Fibroblast of mammary gland (primary cell): ENCODE results near the gene TTC21B.

Source experiments
- DNase-seq: peaks from one replicate; pipeline ENCODE4 v3.0.0-alpha.2; 2010; ENCODE audit warnings: low read depth
- H3K4me3 ChIP-seq: 2 replicates; pipeline ENCODE4 v1.5.1; 2011; ENCODE audit warnings: low read depth, mild to moderate bottlenecking, low read length, moderate library complexity; ENCODE audit not compliant: control insufficient read depth
- TF ChIP-seq, protein P1 (sequence below): conservative IDR thresholded peaks from 2 replicates; pipeline ENCODE4 v1.5.1; 2011; ENCODE audit warnings: low read depth, low read length, inconsistent platforms; ENCODE audit not compliant: control insufficient read depth, insufficient read depth

TTC21B gene

DNA sequence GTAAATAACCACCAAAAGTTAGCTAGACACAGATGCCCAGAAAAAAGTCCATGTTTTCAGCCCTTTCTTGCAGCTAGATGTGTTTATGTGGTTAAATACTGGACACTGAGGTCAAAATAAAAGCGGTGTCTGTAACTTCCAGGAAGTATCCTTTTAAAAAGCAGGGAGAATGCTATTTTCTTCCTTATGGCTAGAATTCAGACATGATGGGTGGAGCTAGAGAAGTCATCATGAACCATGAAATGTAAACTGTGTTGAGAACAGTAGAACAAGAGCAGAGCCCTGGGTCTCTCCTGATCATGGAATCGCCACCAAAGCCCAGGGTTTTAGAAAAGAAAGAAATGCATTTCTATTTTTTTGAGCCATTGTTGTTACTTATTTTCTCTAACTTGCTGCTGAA is 118.2 kb downstream of the TTC21B start:
- no peak for DNase-seq
- no peak overlapping the region for H3K4me3 ChIP-seq
- TF ChIP-seq, protein P1, sequence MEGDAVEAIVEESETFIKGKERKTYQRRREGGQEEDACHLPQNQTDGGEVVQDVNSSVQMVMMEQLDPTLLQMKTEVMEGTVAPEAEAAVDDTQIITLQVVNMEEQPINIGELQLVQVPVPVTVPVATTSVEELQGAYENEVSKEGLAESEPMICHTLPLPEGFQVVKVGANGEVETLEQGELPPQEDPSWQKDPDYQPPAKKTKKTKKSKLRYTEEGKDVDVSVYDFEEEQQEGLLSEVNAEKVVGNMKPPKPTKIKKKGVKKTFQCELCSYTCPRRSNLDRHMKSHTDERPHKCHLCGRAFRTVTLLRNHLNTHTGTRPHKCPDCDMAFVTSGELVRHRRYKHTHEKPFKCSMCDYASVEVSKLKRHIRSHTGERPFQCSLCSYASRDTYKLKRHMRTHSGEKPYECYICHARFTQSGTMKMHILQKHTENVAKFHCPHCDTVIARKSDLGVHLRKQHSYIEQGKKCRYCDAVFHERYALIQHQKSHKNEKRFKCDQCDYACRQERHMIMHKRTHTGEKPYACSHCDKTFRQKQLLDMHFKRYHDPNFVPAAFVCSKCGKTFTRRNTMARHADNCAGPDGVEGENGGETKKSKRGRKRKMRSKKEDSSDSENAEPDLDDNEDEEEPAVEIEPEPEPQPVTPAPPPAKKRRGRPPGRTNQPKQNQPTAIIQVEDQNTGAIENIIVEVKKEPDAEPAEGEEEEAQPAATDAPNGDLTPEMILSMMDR, result no peak

DNA sequence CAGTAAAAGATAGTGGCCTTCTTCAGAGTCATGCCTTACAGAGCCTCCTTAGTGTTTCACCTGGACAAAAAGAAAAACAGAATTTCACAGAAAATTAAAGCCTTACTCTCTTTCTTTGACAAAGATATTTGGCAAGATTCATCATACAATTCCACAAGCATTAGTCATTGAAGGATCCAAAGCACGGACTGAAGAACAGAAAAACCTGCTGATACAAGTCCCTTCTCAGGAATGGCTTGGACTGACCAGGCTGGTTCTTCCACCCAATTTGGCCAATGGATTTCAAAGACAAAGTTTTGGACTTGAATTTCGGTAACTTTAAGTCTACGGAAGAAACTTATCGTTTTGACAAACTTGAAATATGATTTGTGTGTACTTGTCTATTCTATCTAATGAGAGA is 120.4 kb downstream of the TTC21B start:
- TF ChIP-seq, protein P1, result no peak
- peak; percentile 58 for DNase-seq
- no peak overlapping the region for H3K4me3 ChIP-seq

DNA sequence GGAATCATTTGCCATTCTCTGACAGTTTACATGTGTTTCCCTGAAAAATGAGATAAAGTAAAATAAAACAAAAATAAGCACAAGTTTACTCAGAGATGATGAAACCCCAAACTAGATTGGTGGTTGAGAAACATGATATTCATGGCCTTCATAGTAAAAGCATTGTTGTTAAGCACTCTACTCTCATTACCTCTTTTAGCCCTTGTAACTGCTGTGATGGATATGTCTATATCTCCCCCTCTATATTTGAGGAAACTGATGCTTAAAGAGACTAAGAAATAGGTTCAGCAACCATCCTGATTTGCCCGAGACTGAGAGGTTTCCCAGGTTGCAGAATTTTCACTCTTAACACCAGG is 125.7 kb downstream of the TTC21B start:
- DNase-seq, result no peak
- H3K4me3 ChIP-seq, result no peak overlapping the region

GRCh38 chr2:165827016-165827920 is 126.3 kb downstream of the TTC21B start:
- no peak for DNase-seq
- TF ChIP-seq, protein P1, result no peak
- H3K4me3 ChIP-seq, result no peak overlapping the region

More for the DNA sequence above, 125.7 kb downstream of the TTC21B start:
- TF ChIP-seq, protein P1, result no peak

GRCh38 chr2:165825041-165825440 is 128.5 kb downstream of the TTC21B start:
- TF ChIP-seq, protein P1, result no peak
- DNase-seq, result peak; percentile 31
- no peak overlapping the region for H3K4me3 ChIP-seq
